K562 (cell line): ENCODE data around the gene ERVK3-1. TPM values are rescaled to one million over a fixed set of nuclear protein-coding genes. Genes with fewer than 3 reads are reported as not detected.
A peak's percentile ranks its signal among the peaks of the same experiment; 100 is the strongest.

ENCODE experiments used
- CBX3 ChIP-seq, 2 experiments: IDR thresholded peaks; 1 replicate in 1 of 2; 2 replicates in 1 of 2; pipeline ENCODE4 v1.6.1; 2012; ENCODE audit warnings: inconsistent platforms in 2 of 2, low read length in 2 of 2, borderline replicate concordance in 1 of 2, control low read depth in 1 of 2
- CREB3 ChIP-seq: fragments of 450-650 bp; conservative IDR thresholded peaks from 2 replicates; pipeline ENCODE4 v1.6.1; 2016; ENCODE audit warnings: missing genetic modification characterization, low read depth, mild to moderate bottlenecking, missing compliant biosample characterization, moderate library complexity
- HNRNPH1 ChIP-seq: fragments of 200-400 bp; formaldehyde crosslinking; optimal IDR thresholded peaks from 2 replicates; pipeline ENCODE3; 2017; ENCODE audit warnings: low read depth, mild to moderate bottlenecking, low read length, moderate library complexity
- MBD2 ChIP-seq: sonication (generic); IDR thresholded peaks from 2 replicates; pipeline ENCODE4 v1.6.1; 2016; ENCODE audit warnings: low read depth, borderline replicate concordance
- MXD1 ChIP-seq: fragments of 250-450 bp; sonication (Bioruptor Pico); IDR thresholded peaks from 2 replicates; pipeline ENCODE4 v1.8.0; 2021; ENCODE audit warnings: borderline replicate concordance, mild to moderate bottlenecking, moderate library complexity; ENCODE audit not compliant: poor library complexity, severe bottlenecking
- NR4A1 ChIP-seq, 2 experiments: fragments of 250-450 bp in 1 of 2; fragments of 450-650 bp in 1 of 2; sonication (Bioruptor Pico) in 1 of 2; IDR thresholded peaks; 2 replicates each; pipeline versions ENCODE4 v1.4.0 to v1.6.1; 2016 to 2020; ENCODE audit warnings: mild to moderate bottlenecking in 2 of 2, missing compliant biosample characterization in 1 of 2, missing genetic modification characterization in 1 of 2, moderate library complexity in 1 of 2
- PML ChIP-seq: IDR thresholded peaks from 2 replicates; pipeline ENCODE4 v1.6.1; 2012; ENCODE audit warnings: low read length, inconsistent platforms
- PYGO2 ChIP-seq: fragments of 450-650 bp; IDR thresholded peaks from 2 replicates; pipeline ENCODE4 v1.6.1; 2016; ENCODE audit warnings: mild to moderate bottlenecking, missing genetic modification characterization, moderate library complexity, missing compliant biosample characterization
- SMARCA4 ChIP-seq: fragments of 450-650 bp; IDR thresholded peaks from 2 replicates; pipeline ENCODE4 v1.6.1; 2016
- TAF9B ChIP-seq: fragments of 450-650 bp; IDR thresholded peaks from 2 replicates; pipeline ENCODE4 v1.6.1; 2018; ENCODE audit warnings: mild to moderate bottlenecking; ENCODE audit not compliant: partially characterized antibody
- TARDBP ChIP-seq: fragments of 450-650 bp; IDR thresholded peaks from 2 replicates; pipeline ENCODE4 v1.6.1; 2016
- TOE1 ChIP-seq, 2 experiments: fragments of 450-650 bp in 1 of 2; sonication (generic) in 1 of 2; formaldehyde crosslinking in 1 of 2; IDR thresholded peaks; 2 replicates each; pipeline versions ENCODE4 v1.7.1 to v1.8.0; 2016 to 2022; ENCODE audit warnings: borderline replicate concordance in 2 of 2, mild to moderate bottlenecking in 2 of 2, antibody characterized with exemption in 1 of 2, inconsistent platforms in 1 of 2, low read depth in 1 of 2, missing genetic modification reagents in 1 of 2, moderate library complexity in 1 of 2
- ZNF140 ChIP-seq: fragments of 250-450 bp; sonication (Bioruptor Pico); IDR thresholded peaks from 2 replicates; pipeline ENCODE4 v1.8.0; 2021; ENCODE audit warnings: moderate library complexity, mild to moderate bottlenecking, inconsistent platforms
- ZNF318 ChIP-seq, 2 experiments: fragments of 450-650 bp; IDR thresholded peaks; 2 replicates each; pipeline ENCODE4 v1.6.1; 2016; ENCODE audit warnings: mild to moderate bottlenecking in 2 of 2, borderline replicate concordance in 1 of 2, low read depth in 1 of 2, moderate library complexity in 1 of 2
- ZNF347 ChIP-seq: fragments of 450-650 bp; formaldehyde crosslinking; IDR thresholded peaks from 2 replicates; pipeline ENCODE4 v1.4.0; 2020; ENCODE audit warnings: low read depth, mild to moderate bottlenecking, moderate library complexity
- ZNF354B ChIP-seq: fragments of 250-450 bp; sonication (Bioruptor Pico); IDR thresholded peaks from 2 replicates; pipeline ENCODE4 v1.4.0; 2020
- ZNF778 ChIP-seq: fragments of 450-650 bp; formaldehyde crosslinking; IDR thresholded peaks from 2 replicates; pipeline ENCODE4 v1.4.0; 2020; ENCODE audit warnings: mild to moderate bottlenecking, moderate library complexity
- polyA plus RNA-seq, 8 experiments: library from polyadenylated mRNA; depleted of rRNA in 4 of 8; stranded (reverse) in 5 of 8; unstranded in 3 of 8; fragments of >200 nt; fragmentation: Nextera tagmentation in 2 of 8; fragmentation: Illumina TruSeq in 1 of 8; extraction: Ambion mirVana in 2 of 8; extraction: Trizol in 1 of 8; gene quantifications; 2 replicates each; pipeline versions ENCODE4 v1.2.1 to v1.2.3, GENCODE V29; 2011 to 2014; ENCODE audit warnings: inconsistent platforms in 1 of 8, missing spikeins in 1 of 8
- total RNA-seq, 7 experiments: library from RNA; depleted of rRNA in 6 of 7; stranded (reverse); fragments of >200 nt in 6 of 7; fragmentation: Illumina TruSeq in 2 of 7; extraction: Trizol in 2 of 7; gene quantifications; 2 replicates each; pipeline versions ENCODE4 v1.2.1 to v1.2.3, GENCODE V29; 2011 to 2021; ENCODE audit warnings: low replicate concordance in 1 of 7

Gene ERVK3-1
- total and polyA plus RNA-seq, 9 of the 15 experiments (the other 6 are each of a cell fraction or from before 2014, with no cell fraction given): 87.6 to 299 (median 119) TPM

GRCh38 chr19:58326914-58327726 lies 21.9 kb downstream of the ERVK3-1 start, which contains the start of gene ZSCAN22 (continued):
- TF ChIP-seq TAF9B (peak; percentile 81), MXD1 (peak; percentile 14), NR4A1 (CRISPR knock-in tag; IDR thresholded peaks at IDR 0.05) (no peak), NR4A1 (tag; IDR thresholded peaks at IDR 0.05) (peak; percentile 82), HNRNPH1 (no peak), ZNF778 (CRISPR knock-in tag) (no peak), CBX3 (IDR thresholded peaks at IDR 0.05; ENCODE audit: borderline replicate concordance in 1 of 2, low read length in 2 of 2) (peak in 1 of 2 experiments; percentile 85; a peak in 2 of 3 replicates), ZNF354B (no peak), ZNF318 (IDR thresholded peaks at IDR 0.05; ENCODE audit: borderline replicate concordance in 1 of 2, low read depth in 1 of 2) (no peak), SMARCA4 (peak; percentile 63; the same call in 1 of the 2 replicates), MBD2 (peak; percentile 93), CREB3 (tag) (peak; percentile 84), PYGO2 (tag) (no peak), TOE1 (IDR thresholded peaks at IDR 0.05; ENCODE audit: borderline replicate concordance) (peak; percentile 83; the same call in 1 of the 2 replicates), TOE1 (CRISPR knock-in tag; IDR thresholded peaks at IDR 0.05; ENCODE audit: borderline replicate concordance, low read depth) (peak; percentile 98), PML (peak; percentile 61), TARDBP (peak; percentile 67; the same call in 1 of the 2 replicates), ZNF347 (CRISPR knock-in tag) (no peak), ZNF140 (CRISPR knock-in tag) (no peak)
